ENCODE results near the gene CDK17. TPM values are rescaled to one million over a fixed set of nuclear protein-coding genes. Genes with fewer than 3 reads are reported as not detected.
A peak's percentile ranks its signal among the peaks of the same experiment; 100 is the strongest.

The CDK17 gene
- total and polyA plus RNA-seq, 2 experiments from 2014 or later: 29.3 to 62.7 TPM

- Histone ChIP-seq H3F3A (ENCODE audit: insufficient read depth) (peaks cover 94% of the 10 kb centered on the region), H3K4me2 (ENCODE audit: unreplicated experiment) (no peak overlapping the region), H2AFZ (no peak overlapping the region), H3K4me1 (ENCODE audit: insufficient read depth) (peaks cover 26% of the 10 kb centered on the region), H4K20me1 (ENCODE audit: insufficient read depth) (no peaks in the 10 kb centered on the region), H3K36me3 (ENCODE audit: low read depth) (peaks cover 23% of the 10 kb centered on the region), H3K27ac (peak overlapping the region; percentile 61), H3K79me2 (ENCODE audit: insufficient read depth) (peaks cover 90% of the 10 kb centered on the region), H3K9ac (peak overlapping the region; percentile 39), H3K4me3 (no peak overlapping the region), H3K9me2 (ENCODE audit: insufficient read depth) (no peaks in the 10 kb centered on the region), H3K9me3 (ENCODE audit: low read depth) (no peaks in the 10 kb centered on the region), H3K27me3 (replicated peaks; ENCODE audit: insufficient read depth) (no peaks in the 10 kb centered on the region)
- WGBS, 2 experiments (ENCODE audit: low coverage in 1 of 2, low lambda C conversion rate in 2 of 2, missing lambda C conversion rate in 2 of 2): 21 to 24% methylated on average over 8 of the region's 8 CpGs
- TF ChIP-seq EZH2 (IDR thresholded peaks at IDR 0.05; ENCODE audit: insufficient read depth, poor library complexity, severe bottlenecking) (no peak), EZH2phosphoT487 (IDR thresholded peaks at IDR 0.05; ENCODE audit: insufficient read depth, low read depth) (no peak)
- DNase-seq: peak; percentile 59
- in situ Hi-C loops (cut with MboI): no loop called here
Observed at GRCh38 chr12:96258104-96258961, 141.9 kb downstream of the CDK17 start.

- Histone ChIP-seq H3K9ac (peak overlapping the region; percentile 39; the same call in 1 of the 2 replicates), H3K4me2 (ENCODE audit: unreplicated experiment) (no peak overlapping the region), H3K4me1 (ENCODE audit: insufficient read depth) (peaks cover 26% of the 10 kb centered on the region), H3K9me2 (ENCODE audit: insufficient read depth) (no peaks in the 10 kb centered on the region), H3K27ac (peak overlapping the region; percentile 61), H3F3A (ENCODE audit: insufficient read depth) (peaks cover 92% of the 10 kb centered on the region), H3K4me3 (no peak overlapping the region), H3K27me3 (replicated peaks; ENCODE audit: insufficient read depth) (no peaks in the 10 kb centered on the region), H2AFZ (no peak overlapping the region), H3K79me2 (ENCODE audit: insufficient read depth) (peaks cover 90% of the 10 kb centered on the region), H3K9me3 (ENCODE audit: low read depth) (no peaks in the 10 kb centered on the region), H4K20me1 (ENCODE audit: insufficient read depth) (no peaks in the 10 kb centered on the region), H3K36me3 (ENCODE audit: low read depth) (peaks cover 16% of the 10 kb centered on the region)
- WGBS, 2 experiments (ENCODE audit: low coverage in 1 of 2, low lambda C conversion rate in 2 of 2, missing lambda C conversion rate in 2 of 2): 70 to 84% methylated on average over 2 of the region's 2 CpGs
- DNase-seq: no peak
- in situ Hi-C loops (cut with MboI): no loop called here
- TF ChIP-seq EZH2 (IDR thresholded peaks at IDR 0.05; ENCODE audit: insufficient read depth, poor library complexity, severe bottlenecking) (no peak), EZH2phosphoT487 (IDR thresholded peaks at IDR 0.05; ENCODE audit: insufficient read depth, low read depth) (no peak)
Observed at GRCh38 chr12:96257550-96258103, 142.6 kb downstream of the CDK17 start.

- no peak overlapping the region for H2AFZ ChIP-seq
- no peak overlapping the region for H3K4me3 ChIP-seq
- H3K9me2 ChIP-seq (ENCODE audit: insufficient read depth): no peaks in the 10 kb centered on the region
- H3K4me1 ChIP-seq (ENCODE audit: insufficient read depth): peaks cover 26% of the 10 kb centered on the region
- no peak for TF ChIP-seq EZH2phosphoT487 (IDR thresholded peaks at IDR 0.05; ENCODE audit: insufficient read depth, low read depth)
- TF ChIP-seq EZH2 (IDR thresholded peaks at IDR 0.05; ENCODE audit: insufficient read depth, poor library complexity, severe bottlenecking): no peak
- in situ Hi-C loops (cut with MboI): no loop called here
- WGBS, 2 experiments (ENCODE audit: low coverage in 1 of 2, low lambda C conversion rate in 2 of 2, missing lambda C conversion rate in 2 of 2): 87 to 91% methylated on average over 7 of the region's 7 CpGs
- H3K36me3 ChIP-seq (ENCODE audit: low read depth): peaks cover 22% of the 10 kb centered on the region
- peak overlapping the region; percentile 80 for H3K27ac ChIP-seq
- H3K4me2 ChIP-seq (ENCODE audit: unreplicated experiment): no peak overlapping the region
- DNase-seq: no peak
- H3K9me3 ChIP-seq (ENCODE audit: low read depth): no peaks in the 10 kb centered on the region
- H3F3A ChIP-seq (ENCODE audit: insufficient read depth): peaks cover 88% of the 10 kb centered on the region
- H3K9ac ChIP-seq: no peak overlapping the region
- peaks cover 92% of the 10 kb centered on the region for H3K79me2 ChIP-seq (ENCODE audit: insufficient read depth)
- no peaks in the 10 kb centered on the region for H3K27me3 ChIP-seq (replicated peaks; ENCODE audit: insufficient read depth)
- no peaks in the 10 kb centered on the region for H4K20me1 ChIP-seq (ENCODE audit: insufficient read depth)
Observed at GRCh38 chr12:96256672-96257361, 143.4 kb downstream of the CDK17 start.

- TF ChIP-seq EZH2 (IDR thresholded peaks at IDR 0.05; ENCODE audit: insufficient read depth, poor library complexity, severe bottlenecking) (no peak), EZH2phosphoT487 (IDR thresholded peaks at IDR 0.05; ENCODE audit: insufficient read depth, low read depth) (no peak)
- Histone ChIP-seq H3K36me3 (ENCODE audit: low read depth) (peaks cover 15% of the 10 kb centered on the region; the same call in 1 of the 2 replicates), H3K9me2 (ENCODE audit: insufficient read depth) (no peaks in the 10 kb centered on the region), H3K79me2 (ENCODE audit: insufficient read depth) (peaks cover 100% of the 10 kb centered on the region), H3K27me3 (replicated peaks; ENCODE audit: insufficient read depth) (no peaks in the 10 kb centered on the region), H3K9ac (peak overlapping the region; percentile 55), H4K20me1 (ENCODE audit: insufficient read depth) (no peaks in the 10 kb centered on the region), H3K9me3 (ENCODE audit: low read depth) (no peaks in the 10 kb centered on the region), H2AFZ (no peak overlapping the region), H3K4me3 (no peak overlapping the region), H3F3A (ENCODE audit: insufficient read depth) (peaks cover 78% of the 10 kb centered on the region), H3K4me2 (ENCODE audit: unreplicated experiment) (peak overlapping the region; percentile 8), H3K27ac (peak overlapping the region; percentile 80), H3K4me1 (ENCODE audit: insufficient read depth) (peaks cover 21% of the 10 kb centered on the region)
- in situ Hi-C loops (cut with MboI): no loop called here
- DNase-seq: peak; percentile 85
- 21% methylated on average over 8 of the region's 8 CpGs for WGBS, 2 experiments (ENCODE audit: low coverage in 1 of 2, low lambda C conversion rate in 2 of 2, missing lambda C conversion rate in 2 of 2)
Observed at GRCh38 chr12:96255077-96255476, 145.2 kb downstream of the CDK17 start.
